K562 (cell line): Measurements from ENCODE around the gene ASB13. TPM values are rescaled to one million over a fixed set of nuclear protein-coding genes. Genes with fewer than 3 reads are reported as not detected.

Experiments
- ATAC-seq: fragments of 200-7000 bp; cut with Tn5 transposase; 3 replicates; pipeline ENCODE4 v1.9.1; 2020; ENCODE audit warnings: moderate library complexity
- BruUV-seq: library from RNA; stranded (reverse); fragments of 400-500 nt; replicated peaks from 2 replicates; lab custom pipeline; 2021; lab: Mats Ljungman, UMichigan
- CTCF ChIA-PET: fragments of 300-600 bp; formaldehyde crosslinking; extraction: SDS; loops from one replicate; lab custom pipeline; 2021; ENCODE audit warnings: low intra/inter-chr PET ratio; lab: Yijun Ruan, JAX
- POLR2A ChIA-PET: fragments of 300-600, 350-650 bp; sonication (Branson Sonifier 250); formaldehyde crosslinking; extraction: SDS; loops from one replicate; lab custom pipeline; 2021; ENCODE audit warnings: antibody characterized with exemption, inconsistent platforms; lab: Yijun Ruan, JAX
- DNase-seq, 4 experiments: peaks; one replicate each; pipeline versions ENCODE4 v3.0.0 to v3.0.0-alpha.2; 2011 to 2018; ENCODE audit warnings: low spot score in 3 of 4, mixed read lengths in 3 of 4; ENCODE audit errors: extremely low read depth in 1 of 4
- FAIRE-seq: peaks from 2 replicates; lab custom pipeline; 2011; peaks lifted over from hg19 to GRCh38; lab: Jason Lieb, UNC
- H2AFZ ChIP-seq: 2 replicates; pipeline ENCODE4 v1.6.0; 2011; ENCODE audit warnings: low read depth, low read length, control low read depth, inconsistent platforms
- H3K27ac ChIP-seq: fragments of 200-600 bp; 3 replicates; pipeline ENCODE4 v1.8.0; 2011; ENCODE audit warnings: low read depth, mild to moderate bottlenecking, control low read depth, inconsistent platforms, low read length, moderate library complexity, mixed read lengths; ENCODE audit errors: extremely low read depth
- H3K27me3 ChIP-seq, 2 experiments: fragments of 300-600 bp in 1 of 2; 2 replicates in 1 of 2; 3 replicates in 1 of 2; pipeline versions ENCODE4 v1.6.0 to v1.8.0; 2011; ENCODE audit warnings: inconsistent platforms in 2 of 2, low read length in 2 of 2, mild to moderate bottlenecking in 1 of 2, mixed read lengths in 1 of 2, moderate library complexity in 1 of 2; ENCODE audit not compliant: control insufficient read depth in 2 of 2, insufficient read depth in 2 of 2
- H3K36me3 ChIP-seq: fragments of 300-600 bp; 3 replicates; pipeline ENCODE4 v1.8.0; 2011; ENCODE audit warnings: mild to moderate bottlenecking, low read length, inconsistent platforms; ENCODE audit not compliant: control insufficient read depth, insufficient read depth
- H3K4me1 ChIP-seq, 2 experiments: fragments of 200-600 bp in 1 of 2; replicated peaks in 1 of 2; 2 replicates in 1 of 2; 3 replicates in 1 of 2; pipeline versions ENCODE4 v1.5.1 to v1.8.0; 2011; ENCODE audit warnings: inconsistent platforms in 2 of 2, low read length in 2 of 2, mild to moderate bottlenecking in 1 of 2, mixed read lengths in 1 of 2, moderate library complexity in 1 of 2; ENCODE audit not compliant: control insufficient read depth in 2 of 2, insufficient read depth in 2 of 2
- H3K4me2 ChIP-seq: 2 replicates; pipeline ENCODE4 v1.6.1; 2011; ENCODE audit warnings: low read length, control low read depth, inconsistent platforms, mixed read lengths; ENCODE audit not compliant: insufficient read depth
- H3K4me3 ChIP-seq: fragments of 200-600 bp; sonication (generic), shearing (Covaris generic); 2 replicates; pipeline ENCODE4 v1.5.1; 2016; ENCODE audit warnings: control low read depth, inconsistent platforms
- H3K79me2 ChIP-seq: fragments of 200-600 bp; 3 replicates; pipeline ENCODE4 v1.8.0; 2011; ENCODE audit warnings: low read length, inconsistent platforms; ENCODE audit not compliant: control insufficient read depth, insufficient read depth
- H3K9ac ChIP-seq, 2 experiments: 2 replicates each; pipeline versions ENCODE4 v1.6.0 to v1.6.1; 2011; ENCODE audit warnings: low read depth in 2 of 2, low read length in 2 of 2, control low read depth in 1 of 2, inconsistent platforms in 1 of 2, mild to moderate bottlenecking in 1 of 2, mixed read lengths in 1 of 2; ENCODE audit not compliant: insufficient read depth in 1 of 2
- H3K9me1 ChIP-seq: one replicate; pipeline ENCODE4 v1.6.0; 2011; ENCODE audit warnings: inconsistent platforms, mild to moderate bottlenecking, low read length, moderate library complexity; ENCODE audit not compliant: control insufficient read depth, insufficient read depth
- H3K9me3 ChIP-seq: replicated peaks from 2 replicates; pipeline ENCODE4 v1.5.1; 2011; ENCODE audit warnings: low read depth, low read length, inconsistent platforms; ENCODE audit not compliant: control insufficient read depth, insufficient read depth
- H4K20me1 ChIP-seq: replicated peaks from 2 replicates; pipeline ENCODE4 v1.6.1; 2011; ENCODE audit warnings: low read length, inconsistent platforms, mixed read lengths; ENCODE audit not compliant: control insufficient read depth, insufficient read depth
- CREBBP ChIP-seq: IDR thresholded peaks from one replicate; pipeline ENCODE4 v1.6.1; 2012; ENCODE audit warnings: low read depth, mild to moderate bottlenecking, control low read depth, inconsistent platforms, low read length
- JUNB ChIP-seq: fragments of 450-650 bp; formaldehyde crosslinking; conservative IDR thresholded peaks from 2 replicates; pipeline ENCODE4 v1.4.0; 2020; ENCODE audit warnings: mild to moderate bottlenecking
- LEF1 ChIP-seq: fragments of 450-650 bp; IDR thresholded peaks from 2 replicates; pipeline ENCODE4 v1.6.1; 2016; ENCODE audit warnings: mild to moderate bottlenecking
- PHB2 ChIP-seq: fragments of 450-650 bp; IDR thresholded peaks from 2 replicates; pipeline ENCODE4 v1.6.1; 2017; ENCODE audit warnings: low read depth
- TRIM25 ChIP-seq: fragments of 450-650 bp; IDR thresholded peaks from 2 replicates; pipeline ENCODE4 v1.7.0; 2016; ENCODE audit warnings: borderline replicate concordance
- XRCC5 ChIP-seq: fragments of 200-400 bp; formaldehyde crosslinking; IDR thresholded peaks from 2 replicates; pipeline ENCODE4 v1.6.1; 2017; ENCODE audit warnings: low read depth, mild to moderate bottlenecking, low read length
- ZNF143 ChIP-seq: sonication (generic); formaldehyde crosslinking; IDR thresholded peaks from 2 replicates; pipeline ENCODE4 v1.9.0; 2022; ENCODE audit warnings: mild to moderate bottlenecking, missing genetic modification reagents
- ZNF354B ChIP-seq: fragments of 250-450 bp; sonication (Bioruptor Pico); IDR thresholded peaks from 2 replicates; pipeline ENCODE4 v1.4.0; 2020
- ZNF449 ChIP-seq: fragments of 250-450 bp; sonication (Bioruptor Pico); IDR thresholded peaks from 2 replicates; pipeline ENCODE4 v1.8.0; 2022; ENCODE audit warnings: moderate library complexity, mild to moderate bottlenecking, inconsistent platforms
- ZNF507 ChIP-seq: conservative IDR thresholded peaks from 2 replicates; pipeline ENCODE4 v1.6.1; 2017; ENCODE audit warnings: missing genetic modification characterization, missing compliant biosample characterization
- WGBS: fragments of 100-300 bp; shearing (Covaris generic); methylation state at CpG from one replicate; pipeline ENCODE4 v1.1.6; 2016; ENCODE audit warnings: low coverage, mixed read lengths; ENCODE audit not compliant: insufficient coverage; ENCODE audit errors: missing lambda C conversion rate; 5-methylcytosine and 5-hydroxymethylcytosine counted together
- in situ Hi-C: fragments of 300-500 bp; cut with MboI; formaldehyde crosslinking; loops from 4 replicates; pipeline ENCODE4 v1.15.0; 2018; ENCODE audit warnings: inconsistent platforms, mixed read lengths
- intact Hi-C: fragments of 100-400 bp; cut with micrococcal nuclease; formaldehyde crosslinking; loops from 2 replicates; pipeline ENCODE4 v1.14.2; 2022
- polyA plus RNA-seq, 8 experiments: library from polyadenylated mRNA; depleted of rRNA in 4 of 8; stranded (reverse) in 5 of 8; unstranded in 3 of 8; fragments of >200 nt; fragmentation: Nextera tagmentation in 2 of 8; fragmentation: Illumina TruSeq in 1 of 8; extraction: Ambion mirVana in 2 of 8; extraction: Trizol in 1 of 8; gene quantifications; 2 replicates each; pipeline versions ENCODE4 v1.2.1 to v1.2.3, GENCODE V29; 2011 to 2014; ENCODE audit warnings: inconsistent platforms in 1 of 8, missing spikeins in 1 of 8
- total RNA-seq, 7 experiments: library from RNA; depleted of rRNA in 6 of 7; stranded (reverse); fragments of >200 nt in 6 of 7; fragmentation: Illumina TruSeq in 2 of 7; extraction: Trizol in 2 of 7; gene quantifications; 2 replicates each; pipeline versions ENCODE4 v1.2.1 to v1.2.3, GENCODE V29; 2011 to 2021; ENCODE audit warnings: low replicate concordance in 1 of 7

Gene ASB13
- total and polyA plus RNA-seq, 9 of the 15 experiments (the other 6 are each of a cell fraction or from before 2014, with no cell fraction given): 5.2 to 28.8 (median 16.9) TPM

DNA sequence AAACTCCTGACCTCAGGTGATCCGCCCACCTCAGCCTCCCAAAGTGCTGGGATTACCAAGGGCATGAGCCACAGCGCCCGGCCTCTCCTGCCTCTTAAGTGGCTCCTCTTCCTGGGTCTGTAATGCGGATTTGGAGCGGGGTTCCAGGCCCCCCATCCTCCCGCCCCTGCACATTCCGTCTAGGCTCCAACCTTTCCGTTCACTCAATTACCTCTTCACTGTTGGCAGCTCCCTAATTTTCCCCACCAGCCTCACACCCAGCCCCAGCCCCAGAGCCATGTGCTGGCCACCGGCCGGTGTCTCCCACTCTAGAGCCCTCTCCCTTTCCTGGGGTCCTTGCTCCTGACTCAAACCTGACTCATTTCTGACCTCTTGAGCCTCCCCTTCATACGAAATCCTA, 16.6 kb downstream of the ASB13 start:
- in situ Hi-C loops: no loop called here
- TF ChIP-seq TRIM25: no peak
- TF ChIP-seq ZNF143 (CRISPR knock-in tag): no peak
- no peak for TF ChIP-seq LEF1
- TF ChIP-seq JUNB (CRISPR knock-in tag): no peak
- TF ChIP-seq ZNF507: no peak
- TF ChIP-seq CREBBP: no peak
- TF ChIP-seq ZNF354B (CRISPR knock-in tag): no peak
- no peak for TF ChIP-seq PHB2
- TF ChIP-seq ZNF449 (CRISPR knock-in tag): no peak
- no peak for TF ChIP-seq XRCC5
- BruUV-seq: no TSS peak

More for the DNA sequence above, 16.6 kb downstream of the ASB13 start:
- no peak overlapping the region for H3K9ac ChIP-seq
- no peak overlapping the region for H3K27ac ChIP-seq
- no peaks in the 10 kb centered on the region for H3K79me2 ChIP-seq
- WGBS: 85% methylated on average over 10 of the region's 11 CpGs
- no peak overlapping the region for H3K4me2 ChIP-seq
- H3K27me3 ChIP-seq: no peaks in the 10 kb centered on the region
- DNase-seq: no peak
- intact Hi-C loops: no loop called here
- peaks cover 0 to 15% of the 10 kb centered on the region in 2 experiments; a peak in 2 of 5 replicates for H3K4me1 ChIP-seq
- no peaks in the 10 kb centered on the region for H3K9me3 ChIP-seq
- ChIA-PET CTCF (no interaction called here), POLR2A (no interaction called here)
- ATAC-seq: no peak
- H3K9me1 ChIP-seq: no peaks in the 10 kb centered on the region
- H3K36me3 ChIP-seq: peaks cover 16% of the 10 kb centered on the region; the same call in 1 of the 3 replicates
- no peak overlapping the region for H3K4me3 ChIP-seq
- no peak overlapping the region for H2AFZ ChIP-seq
- H4K20me1 ChIP-seq: no peaks in the 10 kb centered on the region
- no peak for FAIRE-seq
